Astrocyte of the spinal cord (primary cell): ENCODE measurements around the gene NIPAL4.
"Not testable (repeated sequence)": the region's sequence is repeated elsewhere in the genome, so short reads cannot be mapped to it uniquely, and the experiment has no call there.

Experiments
- DNase-seq: peaks from one replicate; pipeline ENCODE4 v3.0.0; 2011; ENCODE audit warnings: low read depth, low spot score
- H3K4me3 ChIP-seq: 2 replicates; pipeline ENCODE4 v1.5.1; 2011; ENCODE audit warnings: low read depth, mild to moderate bottlenecking, low read length, moderate library complexity
- CTCF ChIP-seq: IDR thresholded peaks from 2 replicates; pipeline ENCODE4 v1.5.1; 2012; ENCODE audit warnings: low read depth, mild to moderate bottlenecking, low read length, inconsistent platforms
- in situ Hi-C: cut with HindIII; loops from 2 replicates; pipeline ENCODE4 v1.10.0; 2017; ENCODE audit warnings: low sequenced_read_pairs

NIPAL4 gene

GRCh38 chr5:157477814-157478494 is 17.9 kb downstream of the NIPAL4 start:
- in situ Hi-C loops, result no loop called here
- no peak for TF ChIP-seq CTCF
- DNase-seq, result no peak
- no peak overlapping the region for H3K4me3 ChIP-seq

GRCh38 chr5:157478726-157479125 is 18.7 kb downstream of the NIPAL4 start:
- no peak for DNase-seq
- in situ Hi-C loops, result no loop called here

DNA sequence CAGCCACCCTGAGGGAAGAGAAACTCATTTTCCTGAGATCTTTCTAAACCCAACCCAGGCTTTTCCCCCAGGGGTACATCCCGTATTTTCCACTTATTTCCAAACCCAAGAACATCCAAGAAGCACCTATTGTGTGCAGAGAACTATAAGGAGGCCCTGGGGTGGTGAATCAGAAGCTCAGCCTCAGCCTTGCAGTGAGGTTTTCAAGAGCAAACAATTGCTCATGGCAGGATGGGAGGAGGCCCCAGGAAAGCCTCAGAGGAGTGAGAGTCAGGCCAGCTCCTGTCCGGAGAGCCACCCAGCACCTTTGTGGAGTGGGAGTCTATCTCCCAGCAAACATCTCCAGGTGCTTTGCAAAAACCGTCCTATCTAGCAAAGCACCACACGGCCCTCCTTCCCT is 19.2 kb downstream of the NIPAL4 start:
- no peak for TF ChIP-seq CTCF
- no peak for DNase-seq
- H3K4me3 ChIP-seq, result no peak overlapping the region
- in situ Hi-C loops, result no loop called here

More at GRCh38 chr5:157478726-157479125, 18.7 kb downstream of the NIPAL4 start:
- no peak for TF ChIP-seq CTCF
- no peak overlapping the region for H3K4me3 ChIP-seq

- no peak for DNase-seq
- H3K4me3 ChIP-seq, result no peak overlapping the region
- TF ChIP-seq CTCF, result no peak
- in situ Hi-C loops, result no loop called here
These were observed 19.8 kb downstream of the NIPAL4 start for GRCh38 chr5:157479612-157480510.

DNA sequence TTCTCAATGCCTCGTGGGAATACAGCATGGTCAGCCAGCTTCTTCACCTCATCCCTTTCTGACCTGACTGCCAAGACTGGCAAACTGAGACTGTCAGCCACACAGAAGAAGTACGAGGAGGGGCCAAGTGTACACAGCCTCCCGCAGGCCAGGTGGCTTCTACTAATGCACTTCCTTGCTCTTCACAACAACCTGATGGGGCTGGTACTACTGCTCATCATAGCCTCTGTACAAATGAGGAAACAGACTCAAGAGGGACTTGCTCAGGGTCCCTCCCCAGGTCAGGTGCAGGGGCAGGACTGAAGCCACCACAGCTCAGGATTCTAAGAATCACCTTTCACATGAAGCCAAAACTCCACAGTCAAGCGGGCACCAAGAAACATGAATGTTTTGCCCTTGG is 21.3 kb downstream of the NIPAL4 start:
- in situ Hi-C loops, result no loop called here
- no peak for DNase-seq
- TF ChIP-seq CTCF, result no peak
- no peak overlapping the region for H3K4me3 ChIP-seq

DNA sequence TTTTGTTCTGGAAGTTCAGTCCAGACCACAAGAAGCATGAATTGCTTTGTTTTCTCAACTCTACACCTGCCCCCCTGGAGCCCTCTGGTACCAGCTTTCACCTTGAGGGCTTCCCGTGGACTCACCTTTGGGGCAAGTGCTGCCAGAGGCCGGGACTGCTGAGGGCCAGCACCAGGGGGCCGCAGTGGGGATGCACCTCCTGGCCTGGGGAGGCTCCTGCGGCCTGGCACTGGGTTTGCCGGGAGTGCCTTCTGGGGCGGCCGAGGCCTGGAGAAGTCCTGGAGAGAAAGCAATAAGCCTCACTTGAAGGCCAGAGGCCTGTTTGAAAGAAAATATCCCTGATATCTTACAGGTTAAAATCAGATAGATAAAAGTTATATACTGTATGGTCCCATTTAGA is 21.7 kb downstream of the NIPAL4 start:
- in situ Hi-C loops, result no loop called here
- no peak for TF ChIP-seq CTCF
- H3K4me3 ChIP-seq, result no peak overlapping the region
- DNase-seq, result no peak

DNA sequence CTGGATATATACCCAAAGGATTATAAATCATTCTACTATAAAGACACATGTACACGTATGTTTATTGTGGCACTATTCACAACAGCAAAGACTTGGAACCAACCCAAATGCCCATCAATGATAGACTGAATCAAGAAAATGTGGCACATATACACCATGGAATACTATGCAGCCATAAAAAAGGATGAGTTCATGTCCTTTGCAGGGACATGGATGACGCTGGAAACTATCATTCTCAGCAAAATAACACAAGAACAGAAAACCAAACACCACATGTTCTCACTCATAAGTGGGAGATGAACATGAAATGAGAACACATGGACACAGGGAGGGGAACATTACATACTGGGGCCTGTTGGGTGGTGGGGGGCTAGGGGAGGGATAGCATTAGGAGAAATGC is 22.7 kb downstream of the NIPAL4 start:
- DNase-seq, in situ Hi-C loops, H3K4me3 ChIP-seq: not testable (repeated sequence)
